ENCODE data around the gene CRYBA2. TPM values are rescaled to one million over a fixed set of nuclear protein-coding genes. Genes with fewer than 3 reads are reported as not detected.

Gene CRYBA2
- total and polyA plus RNA-seq, 2 of the 8 experiments (the other 6 are each of a cell fraction or from before 2014, with no cell fraction given): not detected

DNA sequence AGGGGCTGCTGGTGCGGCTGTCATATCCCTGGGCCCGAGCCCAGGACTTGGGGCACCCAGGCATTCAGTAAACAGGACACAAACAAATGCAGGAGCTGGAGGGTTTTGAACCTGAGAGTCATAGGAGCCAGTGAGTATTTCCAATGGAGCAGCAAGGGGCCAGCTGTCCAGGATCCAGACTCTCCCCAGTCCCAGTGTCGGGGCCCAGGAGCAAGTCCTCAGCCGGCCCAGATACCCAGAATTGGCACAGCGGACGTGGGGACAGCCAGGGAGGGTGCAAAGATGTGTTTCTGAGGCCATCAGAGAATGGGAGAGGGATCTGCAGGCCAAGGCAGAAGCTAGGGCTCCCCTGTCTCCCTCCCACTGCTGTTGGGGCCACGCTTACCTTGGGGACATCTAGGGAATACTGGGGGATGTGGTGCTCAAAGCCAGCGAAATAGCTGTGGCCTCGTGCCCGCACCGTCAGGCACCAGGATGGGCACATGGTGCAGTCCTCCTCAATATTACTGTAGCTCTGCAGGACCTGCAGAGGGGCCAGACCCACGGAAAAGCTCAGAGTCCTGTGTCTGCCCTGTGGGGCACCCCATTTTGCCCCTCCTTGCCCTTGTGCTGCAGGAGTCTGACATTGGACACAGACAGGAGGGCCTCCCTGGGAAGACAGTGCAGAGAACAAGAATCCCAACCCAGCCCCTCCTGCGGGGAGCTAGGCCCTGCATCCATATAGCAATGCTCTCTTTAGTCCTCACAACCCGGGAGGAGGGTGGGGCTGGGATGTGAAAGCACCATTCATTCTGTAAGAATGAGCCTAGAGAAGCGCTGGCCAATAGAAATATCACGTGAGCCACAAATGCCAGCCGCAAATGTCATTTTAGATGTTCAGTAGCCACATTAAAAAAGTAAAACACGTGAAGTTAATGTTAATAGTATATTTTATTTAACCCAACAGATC lies 32.7 kb upstream of the CRYBA2 start:
- no peak for FAIRE-seq
- CTCF ChIA-PET (ENCODE audit: partially characterized antibody): interaction anchor here (0.6 to 45.5 kb wide), 13 partner anchors 7 to 174 kb away, joined by 3 to 1006 read pairs (median 7); partner anchors contain the start of genes CFAP65, CRYBA2, IHH and NHEJ1
- Histone ChIP-seq H2BK5ac (ENCODE audit: low read depth, low read length) (no peak overlapping the region), H3K9ac (replicated peaks in 1 of 4; ENCODE audit: extremely low read depth in 1 of 4, low read depth in 3 of 4, low read length in 3 of 4) (no peak overlapping the region), H3K23me2 (ENCODE audit: low read depth, low read length) (no peaks in the 10 kb centered on the region), H2BK12ac (ENCODE audit: low read depth, low read length) (no peak overlapping the region), H3K36me3 (ENCODE audit: control insufficient read depth in 2 of 4, insufficient read depth in 4 of 4, low read length in 3 of 4) (no peaks in the 10 kb centered on the region), H3K4me1 (replicated peaks in 1 of 4; ENCODE audit: control insufficient read depth in 3 of 4, insufficient read depth in 4 of 4, low read length in 3 of 4) (peaks cover 0 to 3% (median under 1%) of the 10 kb centered on the region in 4 experiments; a peak in 2 of 7 replicates), H3K23ac (ENCODE audit: insufficient read length) (no peak overlapping the region), H3K27ac (ENCODE audit: low read depth, low read length) (no peak overlapping the region), H3K27me3 (replicated peaks in 1 of 4; ENCODE audit: control insufficient read depth in 3 of 4, extremely low read depth in 1 of 4, insufficient read depth in 3 of 4, low read length in 3 of 4) (no peaks in the 10 kb centered on the region; a peak in 1 of 7 replicates), H3K79me2 (ENCODE audit: control insufficient read depth in 1 of 2, insufficient read depth in 2 of 2, low read length in 2 of 2) (no peaks in the 10 kb centered on the region), H4K8ac (ENCODE audit: extremely low read depth, insufficient read depth, low read length) (no peak overlapping the region), H2AK5ac (ENCODE audit: low read depth, low read length) (no peak overlapping the region), H2AFZ (ENCODE audit: low read length) (no peak overlapping the region), H3K79me1 (ENCODE audit: low read depth, low read length) (no peaks in the 10 kb centered on the region), H3K9me3 (ENCODE audit: insufficient read depth in 2 of 2, low read depth in 1 of 2, low read length in 1 of 2) (no peaks in the 10 kb centered on the region), H2BK15ac (ENCODE audit: low read length) (no peak overlapping the region), H4K5ac (ENCODE audit: insufficient read length, low read depth, low read length) (no peak overlapping the region), H2BK20ac (ENCODE audit: low read length) (no peak overlapping the region), H3K4me2 (ENCODE audit: insufficient read depth in 1 of 2, low read depth in 2 of 2, low read length in 2 of 2) (no peak overlapping the region), H3K14ac (ENCODE audit: insufficient read length) (no peak overlapping the region), H3K18ac (ENCODE audit: extremely low read depth, low read length) (no peak overlapping the region), H3K4me3 (ENCODE audit: extremely low read depth in 1 of 4, insufficient read depth in 2 of 4, low read depth in 3 of 4, low read length in 4 of 4) (no peak overlapping the region), H4K91ac (replicated peaks; ENCODE audit: insufficient read length, low read length) (no peak overlapping the region), H3K4ac (replicated peaks; ENCODE audit: insufficient read length, low read depth, low read length) (no peak overlapping the region), H4K20me1 (replicated peaks in 1 of 2; ENCODE audit: control insufficient read depth in 1 of 2, insufficient read depth in 2 of 2, low read length in 2 of 2) (peaks cover 0 to 2% of the 10 kb centered on the region in 2 experiments), H3K56ac (replicated peaks; ENCODE audit: insufficient read length, low read depth, low read length) (no peak overlapping the region), H2BK120ac (replicated peaks; ENCODE audit: low read depth, low read length) (no peak overlapping the region)
- POLR2A ChIA-PET (ENCODE audit: partially characterized antibody): interaction anchor here (1.1 to 1.8 kb wide), 2 partner anchors 15 to 91 kb away, joined by 3 to 5 read pairs; no protein-coding TSS in a partner anchor
- no peak for DNase-seq (ENCODE audit: low read depth in 1 of 2, low spot score in 2 of 2)
- no peak for TF ChIP-seq TCF12 (IDR thresholded peaks at IDR 0.05; ENCODE audit: low read depth, low read length)
- no peak for TF ChIP-seq NRF1 (IDR thresholded peaks at IDR 0.05; ENCODE audit: low read depth, low read length)
- TF ChIP-seq, protein P1, sequence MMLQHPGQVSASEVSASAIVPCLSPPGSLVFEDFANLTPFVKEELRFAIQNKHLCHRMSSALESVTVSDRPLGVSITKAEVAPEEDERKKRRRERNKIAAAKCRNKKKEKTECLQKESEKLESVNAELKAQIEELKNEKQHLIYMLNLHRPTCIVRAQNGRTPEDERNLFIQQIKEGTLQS (IDR thresholded peaks at IDR 0.05; ENCODE audit: insufficient read depth, low read depth, low read length): no peak
- WGBS, 2 experiments (ENCODE audit: extremely low coverage in 1 of 2, insufficient coverage in 1 of 2, insufficient read length in 1 of 2, insufficient replicate concordance in 2 of 2, low coverage in 1 of 2, low lambda C conversion rate in 2 of 2, missing lambda C conversion rate in 1 of 2): 85% methylated on average over 18 of the region's 18 CpGs; no CpG with 5 or more reads in 1 of the 2 experiments
